ENCODE data around the gene UQCC3. TPM values are rescaled to one million over a fixed set of nuclear protein-coding genes. Genes with fewer than 3 reads are reported as not detected.
"Not testable (repeated sequence)": the region's sequence is repeated elsewhere in the genome, so short reads cannot be mapped to it uniquely, and the experiment has no call there.

UQCC3 gene
- total RNA-seq, 1 experiment from 2014 or later = 7.7 TPM

GRCh38 chr11:62703921-62704320 is 32.4 kb downstream of the UQCC3 start:
- DNase-seq (ENCODE audit: low read depth) = not testable (repeated sequence)

GRCh38 chr11:62705413-62705812 is 33.9 kb downstream of the UQCC3 start:
- no peak for DNase-seq (ENCODE audit: low read depth)

- DNase-seq (ENCODE audit: low read depth) = peak; percentile 97
Observed at GRCh38 chr11:62705880-62706849, 34.7 kb downstream of the UQCC3 start.

GRCh38 chr11:62706850-62707247 is 35.4 kb downstream of the UQCC3 start:
- no peak for DNase-seq (ENCODE audit: low read depth)

- no peak for DNase-seq (ENCODE audit: low read depth)
Observed at GRCh38 chr11:62707277-62707861, 35.9 kb downstream of the UQCC3 start, which contains the start of the genes BSCL2 and GNG3. Gene BSCL2, minus strand, starts transcription at chr11:62707424. Its CDS starts 229 bp downstream, at chr11:62707195. Gene GNG3, plus strand, starts transcription at chr11:62707676. Its CDS starts 620 bp downstream, at chr11:62708296.

- DNase-seq (ENCODE audit: low read depth) = no peak
Observed at GRCh38 chr11:62708392-62708791, 36.9 kb downstream of the UQCC3 start.

GRCh38 chr11:62708793-62709192 is 37.3 kb downstream of the UQCC3 start:
- DNase-seq (ENCODE audit: low read depth) = no peak

GRCh38 chr11:62709247-62710000 is 38.0 kb downstream of the UQCC3 start:
- peak; percentile 97 for DNase-seq (ENCODE audit: low read depth)

- DNase-seq (ENCODE audit: low read depth) = peak; percentile 40
Observed at GRCh38 chr11:62710001-62710345, 38.5 kb downstream of the UQCC3 start.

- DNase-seq (ENCODE audit: low read depth) = no peak
Observed at GRCh38 chr11:62712276-62712812, 40.9 kb downstream of the UQCC3 start.

- DNase-seq (ENCODE audit: low read depth) = no peak
Observed at GRCh38 chr11:62712861-62713260, 41.4 kb downstream of the UQCC3 start.

- no peak for DNase-seq (ENCODE audit: low read depth)
Observed at GRCh38 chr11:62713343-62713742, 41.9 kb downstream of the UQCC3 start.

GRCh38 chr11:62715150-62716130 is 44.0 kb downstream of the UQCC3 start:
- DNase-seq (ENCODE audit: low read depth) = no peak

GRCh38 chr11:62716206-62716605 is 44.7 kb downstream of the UQCC3 start:
- no peak for DNase-seq (ENCODE audit: low read depth)

- DNase-seq (ENCODE audit: low read depth) = no peak
Observed at GRCh38 chr11:62716816-62717215, 45.3 kb downstream of the UQCC3 start.

- no peak for DNase-seq (ENCODE audit: low read depth)
Observed at GRCh38 chr11:62719302-62719978, 48.0 kb downstream of the UQCC3 start.

GRCh38 chr11:62721994-62722393 is 50.5 kb downstream of the UQCC3 start:
- no peak for DNase-seq (ENCODE audit: low read depth)
